H1 (cell line): ENCODE results near the gene EPHB1. TPM values are rescaled to one million over a fixed set of nuclear protein-coding genes. Genes with fewer than 3 reads are reported as not detected.
"Not testable (repeated sequence)": the region's sequence is repeated elsewhere in the genome, so short reads cannot be mapped to it uniquely, and the experiment has no call there.

ENCODE experiments used
- CTCF ChIA-PET: fragments of 300-600 bp; sonication (Branson Sonifier 250); formaldehyde crosslinking; loops from one replicate; lab custom pipeline; 2021; ENCODE audit not compliant: partially characterized antibody; lab: Charles Lee
- POLR2A ChIA-PET: fragments of 300-600 bp; sonication (Branson Sonifier 250); formaldehyde crosslinking; loops from one replicate; lab custom pipeline; 2021; ENCODE audit warnings: inconsistent platforms; ENCODE audit not compliant: partially characterized antibody; lab: Charles Lee
- DNase-seq, 2 experiments: peaks; one replicate each; pipeline versions ENCODE4 v3.0.0 to v3.0.0-alpha.2; 2010 to 2022; ENCODE audit warnings: low spot score in 2 of 2, low read depth in 1 of 2, mixed read lengths in 1 of 2
- FAIRE-seq: peaks from 2 replicates; lab custom pipeline; 2011; peaks lifted over from hg19 to GRCh38; lab: Jason Lieb, UNC
- H2AFZ ChIP-seq: 2 replicates; pipeline ENCODE4 v1.8.1; 2012; ENCODE audit warnings: low read length, inconsistent platforms
- H2AK5ac ChIP-seq: 2 replicates; pipeline ENCODE4 v1.6.1; 2013; ENCODE audit warnings: low read depth, low read length
- H2BK120ac ChIP-seq: replicated peaks from 2 replicates; pipeline ENCODE3; 2013; ENCODE audit warnings: low read depth, low read length, inconsistent platforms
- H2BK12ac ChIP-seq: 2 replicates; pipeline ENCODE4 v1.6.1; 2013; ENCODE audit warnings: low read depth, low read length
- H2BK15ac ChIP-seq: 2 replicates; pipeline ENCODE4 v1.6.1; 2013; ENCODE audit warnings: low read length
- H2BK20ac ChIP-seq: 2 replicates; pipeline ENCODE4 v1.6.1; 2013; ENCODE audit warnings: low read length
- H2BK5ac ChIP-seq: 2 replicates; pipeline ENCODE4 v1.6.1; 2013; ENCODE audit warnings: low read depth, low read length
- H3K14ac ChIP-seq: 2 replicates; pipeline ENCODE4 v1.6.1; 2013; ENCODE audit warnings: inconsistent platforms; ENCODE audit not compliant: insufficient read length
- H3K18ac ChIP-seq: 2 replicates; pipeline ENCODE4 v1.6.1; 2013; ENCODE audit warnings: low read length; ENCODE audit errors: extremely low read depth
- H3K23ac ChIP-seq: 2 replicates; pipeline ENCODE4 v1.6.1; 2013; ENCODE audit warnings: inconsistent platforms; ENCODE audit not compliant: insufficient read length
- H3K23me2 ChIP-seq: 2 replicates; pipeline ENCODE4 v1.6.1; 2013; ENCODE audit warnings: low read depth, low read length
- H3K27ac ChIP-seq: 2 replicates; pipeline ENCODE4 v1.6.1; 2011; ENCODE audit warnings: low read depth, low read length, inconsistent platforms
- H3K27me3 ChIP-seq, 4 experiments: replicated peaks in 1 of 4; 1 replicate in 1 of 4; 2 replicates in 3 of 4; pipeline versions ENCODE4 v1.6.1 to v1.8.1; 2011 to 2013; ENCODE audit warnings: low read length in 3 of 4, mild to moderate bottlenecking in 3 of 4, inconsistent platforms in 2 of 4, mixed read lengths in 2 of 4, moderate library complexity in 1 of 4; ENCODE audit not compliant: control insufficient read depth in 3 of 4, insufficient read depth in 3 of 4; ENCODE audit errors: extremely low read depth in 1 of 4
- H3K36me3 ChIP-seq, 4 experiments: 2 replicates each; pipeline versions ENCODE4 v1.6.1 to v1.8.1; 2011 to 2013; ENCODE audit warnings: mild to moderate bottlenecking in 4 of 4, low read length in 3 of 4, moderate library complexity in 2 of 4, control low read depth in 1 of 4, inconsistent platforms in 1 of 4; ENCODE audit not compliant: insufficient read depth in 4 of 4, control insufficient read depth in 2 of 4
- H3K4ac ChIP-seq: replicated peaks from 2 replicates; pipeline ENCODE3; 2013; ENCODE audit warnings: low read length, low read depth, mixed read lengths, inconsistent platforms; ENCODE audit not compliant: insufficient read length
- H3K4me1 ChIP-seq, 4 experiments: replicated peaks in 1 of 4; 1 replicate in 1 of 4; 2 replicates in 3 of 4; pipeline versions ENCODE4 v1.6.1 to v1.8.1; 2011 to 2013; ENCODE audit warnings: low read length in 3 of 4, inconsistent platforms in 2 of 4, mixed read lengths in 1 of 4; ENCODE audit not compliant: insufficient read depth in 4 of 4, control insufficient read depth in 3 of 4
- H3K4me2 ChIP-seq, 2 experiments: 2 replicates each; pipeline versions ENCODE4 v1.6.1 to v1.8.1; 2011 to 2013; ENCODE audit warnings: low read depth in 2 of 2, low read length in 2 of 2, control low read depth in 1 of 2, inconsistent platforms in 1 of 2, mild to moderate bottlenecking in 1 of 2; ENCODE audit not compliant: insufficient read depth in 1 of 2
- H3K4me3 ChIP-seq, 4 experiments: fragments of 200-600, 300-600 bp in 1 of 4; sonication (generic), shearing (Covaris generic), sonication (Bioruptor Twin) in 1 of 4; 2 replicates each; pipeline versions ENCODE4 v1.5.1 to v1.8.1; 2011 to 2016; ENCODE audit warnings: low read length in 4 of 4, low read depth in 3 of 4, control low read depth in 2 of 4, inconsistent platforms in 2 of 4, mild to moderate bottlenecking in 2 of 4, mixed read lengths in 1 of 4, moderate library complexity in 1 of 4; ENCODE audit not compliant: insufficient read depth in 2 of 4; ENCODE audit errors: extremely low read depth in 1 of 4
- H3K56ac ChIP-seq: replicated peaks from 2 replicates; pipeline ENCODE3; 2013; ENCODE audit warnings: low read depth, mild to moderate bottlenecking, mixed read lengths, low read length, inconsistent platforms; ENCODE audit not compliant: insufficient read length
- H3K79me1 ChIP-seq: 2 replicates; pipeline ENCODE4 v1.6.1; 2013; ENCODE audit warnings: low read depth, low read length, control low read depth
- H3K79me2 ChIP-seq, 2 experiments: 2 replicates each; pipeline versions ENCODE4 v1.6.1 to v1.8.1; 2012 to 2013; ENCODE audit warnings: low read length in 2 of 2, mild to moderate bottlenecking in 2 of 2, inconsistent platforms in 1 of 2; ENCODE audit not compliant: insufficient read depth in 2 of 2, control insufficient read depth in 1 of 2
- H3K9ac ChIP-seq, 4 experiments: replicated peaks in 1 of 4; 1 replicate in 1 of 4; 2 replicates in 3 of 4; pipeline versions ENCODE4 v1.6.1 to v1.8.1; 2011 to 2013; ENCODE audit warnings: low read depth in 3 of 4, low read length in 3 of 4, control low read depth in 2 of 4, mild to moderate bottlenecking in 2 of 4, moderate library complexity in 2 of 4, inconsistent platforms in 1 of 4; ENCODE audit errors: extremely low read depth in 1 of 4
- H3K9me3 ChIP-seq, 2 experiments: 2 replicates each; pipeline versions ENCODE4 v1.6.1 to v1.8.1; 2012 to 2013; ENCODE audit warnings: mild to moderate bottlenecking in 2 of 2, moderate library complexity in 2 of 2, control low read depth in 1 of 2, inconsistent platforms in 1 of 2, low read depth in 1 of 2, low read length in 1 of 2, mixed read lengths in 1 of 2; ENCODE audit not compliant: insufficient read depth in 2 of 2
- H4K20me1 ChIP-seq, 2 experiments: replicated peaks in 1 of 2; 2 replicates each; pipeline versions ENCODE3 to v1.8.1; 2011 to 2013; ENCODE audit warnings: inconsistent platforms in 2 of 2, low read length in 2 of 2, mild to moderate bottlenecking in 1 of 2; ENCODE audit not compliant: insufficient read depth in 2 of 2, control insufficient read depth in 1 of 2
- H4K5ac ChIP-seq: 2 replicates; pipeline ENCODE4 v1.6.1; 2013; ENCODE audit warnings: low read length, low read depth, mixed read lengths, inconsistent platforms; ENCODE audit not compliant: insufficient read length
- H4K8ac ChIP-seq: 2 replicates; pipeline ENCODE4 v1.8.0; 2013; ENCODE audit warnings: mild to moderate bottlenecking, moderate library complexity, low read length, inconsistent platforms; ENCODE audit not compliant: insufficient read depth; ENCODE audit errors: extremely low read depth
- H4K91ac ChIP-seq: replicated peaks from 2 replicates; pipeline ENCODE3; 2013; ENCODE audit warnings: low read length, mixed read lengths, inconsistent platforms; ENCODE audit not compliant: insufficient read length
- KDM4A ChIP-seq: IDR thresholded peaks from one replicate; pipeline ENCODE4 v1.7.1; 2012; ENCODE audit warnings: low read depth, mild to moderate bottlenecking, moderate library complexity, low read length, inconsistent platforms; ENCODE audit not compliant: severe bottlenecking
- MAFK ChIP-seq: IDR thresholded peaks from 2 replicates; pipeline ENCODE4 v1.6.1; 2012; ENCODE audit warnings: low read depth, mild to moderate bottlenecking, improper control_type of control experiment, low read length
- RFX5 ChIP-seq: IDR thresholded peaks from 2 replicates; pipeline ENCODE4 v1.6.1; 2011; ENCODE audit warnings: low read depth, low read length, improper control_type of control experiment, borderline replicate concordance
- SP2 ChIP-seq: IDR thresholded peaks from 2 replicates; pipeline ENCODE4 v1.6.1; 2012; ENCODE audit warnings: mild to moderate bottlenecking, low read length, inconsistent platforms
- TCF12 ChIP-seq: IDR thresholded peaks from 2 replicates; pipeline ENCODE4 v1.6.1; 2011; ENCODE audit warnings: low read depth, mild to moderate bottlenecking, low read length
- YY1 ChIP-seq: IDR thresholded peaks from 2 replicates; pipeline ENCODE4 v1.6.1; 2011; ENCODE audit warnings: low read depth, mild to moderate bottlenecking, low read length
- ZNF274 ChIP-seq: IDR thresholded peaks from 2 replicates; pipeline ENCODE4 v1.7.0; 2012; ENCODE audit warnings: low read length, borderline replicate concordance; ENCODE audit errors: extremely low read depth
- WGBS, 2 experiments: shearing (Covaris generic) in 1 of 2; methylation state at CpG; one replicate each; pipeline versions ENCODE4 v1.1.6 to v1.1.7; 2013 to 2015; ENCODE audit warnings: low lambda C conversion rate in 2 of 2, mixed read lengths in 2 of 2, inconsistent platforms in 1 of 2, low coverage in 1 of 2, missing lambda C conversion rate in 1 of 2; ENCODE audit not compliant: insufficient replicate concordance in 2 of 2, insufficient coverage in 1 of 2, insufficient read length in 1 of 2; ENCODE audit errors: extremely low coverage in 1 of 2, missing lambda C conversion rate in 1 of 2; 5-methylcytosine and 5-hydroxymethylcytosine counted together
- polyA plus RNA-seq, 7 experiments: library from polyadenylated mRNA; depleted of rRNA in 3 of 7; stranded (reverse) in 5 of 7; unstranded in 2 of 7; fragments of >200 nt in 5 of 7; fragments of 200-250 nt in 2 of 7; gene quantifications; 1 replicate in 5 of 7; 2 replicates in 1 of 7; 4 replicates in 1 of 7; pipeline versions ENCODE4 v1.2.1 to v1.2.3, GENCODE V29; 2011 to 2013; ENCODE audit warnings: missing spikeins in 2 of 7, mixed read lengths in 2 of 7
- total RNA-seq: library from RNA; stranded (reverse); fragmentation: NEBNext Ultra II Directional; extraction: Animal tissue kit (Norgen Biotek cat#: 25700); gene quantifications from 2 replicates; pipeline ENCODE4 v1.2.1, GENCODE V29; 2021

EPHB1 gene
- total and polyA plus RNA-seq, 2 of the 8 experiments (the other 6 are each of a cell fraction or from before 2014, with no cell fraction given): 3.5 to 5.9 TPM

- TF ChIP-seq MAFK (no peak), KDM4A (no peak), SP2 (no peak), RFX5 (no peak), TCF12 (no peak), YY1 (no peak), ZNF274 (no peak)
These were observed 205.4 kb downstream of the EPHB1 start (continued) for GRCh38 chr3:135000465-135000864.

GRCh38 chr3:135005616-135006015 is 210.6 kb downstream of the EPHB1 start:
- not testable (repeated sequence) for H4K20me1 ChIP-seq

More at GRCh38 chr3:135005616-135006015, 210.6 kb downstream of the EPHB1 start:
- H3K27me3 ChIP-seq, H3K4me3 ChIP-seq, CTCF ChIA-PET, H4K91ac ChIP-seq, H3K14ac ChIP-seq, H3K18ac ChIP-seq, H4K5ac ChIP-seq, H3K79me1 ChIP-seq, H3K79me2 ChIP-seq, H4K8ac ChIP-seq, H3K4me1 ChIP-seq, H3K36me3 ChIP-seq, H2BK15ac ChIP-seq, H3K23me2 ChIP-seq, H3K4ac ChIP-seq, H3K9ac ChIP-seq, H3K23ac ChIP-seq, H2BK20ac ChIP-seq, H3K4me2 ChIP-seq, H3K27ac ChIP-seq, H2AK5ac ChIP-seq, H2BK5ac ChIP-seq, H2AFZ ChIP-seq, DNase-seq, H2BK120ac ChIP-seq, FAIRE-seq, H3K56ac ChIP-seq, H2BK12ac ChIP-seq, POLR2A ChIA-PET: not testable (repeated sequence)
- 91% methylated on average over 7 of the region's 19 CpGs; no CpG with 5 or more reads in 1 of the 2 experiments for WGBS, 2 experiments
- H3K9me3 ChIP-seq: peaks cover 9 to 17% of the 10 kb centered on the region in 2 experiments
